SK-MEL-5 (cell line): Measurements from ENCODE around the gene ACOT12. TPM values are rescaled to one million over a fixed set of nuclear protein-coding genes. Genes with fewer than 3 reads are reported as not detected.

Source experiments
- total RNA-seq: library from RNA; depleted of rRNA; stranded (reverse); fragments of >200 nt; shearing (Covaris generic); gene quantifications from 2 replicates; pipeline ENCODE4 v1.2.3, GENCODE V29; 2014; rRNA removed

ACOT12 gene
- total RNA-seq, 1 experiment from 2014 or later = 5.7 TPM

Other genes with a start within 250 kb of the ACOT12 start
- gene CKMT2, start 160.8 kb downstream of the ACOT12 start, total RNA-seq = not detected in 2 replicates
- 78.6 and 83.4 TPM in 2 replicates for gene ZCCHC9, start 92.5 kb downstream of the ACOT12 start, total RNA-seq